MCF 10A (cell line): ENCODE measurements around the gene LACRT. TPM values are rescaled to one million over a fixed set of nuclear protein-coding genes. Genes with fewer than 3 reads are reported as not detected.

Experiments used
- BruUV-seq: library from RNA; stranded (reverse); fragments of 400-500 nt; replicated peaks from 2 replicates; lab custom pipeline; 2021; lab: Mats Ljungman, UMichigan
- CTCF ChIA-PET: fragments of 300-600 bp; sonication (Branson Sonifier 250); formaldehyde crosslinking; extraction: SDS; loops from one replicate; lab custom pipeline; 2021; ENCODE audit warnings: antibody characterized with exemption, inconsistent platforms; lab: Yijun Ruan, JAX
- POLR2A ChIA-PET: fragments of 300-600, 350-650 bp; sonication (Branson Sonifier 250); formaldehyde crosslinking; extraction: SDS; loops from one replicate; lab custom pipeline; 2020; ENCODE audit warnings: antibody characterized with exemption, inconsistent platforms; lab: Yijun Ruan, JAX
- DNase-seq: peaks from one replicate; pipeline ENCODE4 v3.0.0-alpha.2; 2018; ENCODE audit not compliant: unreplicated experiment
- H3K27ac Mint-ChIP-seq: one replicate; pipeline ENCODE4 v1.8.0; 2022; ENCODE audit warnings: mild to moderate bottlenecking, low read depth, mixed read lengths; ENCODE audit not compliant: unreplicated experiment
- H3K27me3 Mint-ChIP-seq: one replicate; pipeline ENCODE4 v1.8.0; 2022; ENCODE audit warnings: mixed read lengths; ENCODE audit not compliant: insufficient read depth, unreplicated experiment
- H3K36me3 Mint-ChIP-seq: one replicate; pipeline ENCODE4 v1.8.0; 2022; ENCODE audit warnings: mild to moderate bottlenecking, moderate library complexity, mixed read lengths; ENCODE audit not compliant: insufficient read depth, unreplicated experiment
- H3K4me1 Mint-ChIP-seq: one replicate; pipeline ENCODE4 v1.8.0; 2022; ENCODE audit warnings: mixed read lengths; ENCODE audit not compliant: insufficient read depth, unreplicated experiment
- H3K4me3 Mint-ChIP-seq: one replicate; pipeline ENCODE4 v1.8.0; 2022; ENCODE audit warnings: mild to moderate bottlenecking, moderate library complexity, mixed read lengths; ENCODE audit not compliant: unreplicated experiment
- H3K9me3 Mint-ChIP-seq: one replicate; pipeline ENCODE4 v1.8.0; 2022; ENCODE audit warnings: mixed read lengths; ENCODE audit not compliant: unreplicated experiment
- CTCF ChIP-seq: fragments of 200-600 bp; IDR thresholded peaks from one replicate; pipeline ENCODE4 v1.8.0; 2022; ENCODE audit warnings: antibody characterized with exemption, mild to moderate bottlenecking; ENCODE audit not compliant: unreplicated experiment
- intact Hi-C: fragments of 100-400 bp; cut with micrococcal nuclease; formaldehyde crosslinking; loops from 2 replicates; pipeline ENCODE4 v1.14.1; 2022
- total RNA-seq: library from RNA; stranded (reverse); gene quantifications from 2 replicates; pipeline ENCODE4 v1.2.3, GENCODE V29; 2022

The LACRT gene
- total RNA-seq, 1 experiment from 2014 or later = not detected

- Mint-ChIP-seq H3K4me3 (no peak overlapping the region), H3K27ac (no peak overlapping the region), H3K36me3 (no peaks in the 10 kb centered on the region), H3K4me1 (no peaks in the 10 kb centered on the region), H3K9me3 (no peaks in the 10 kb centered on the region), H3K27me3 (peaks cover 62% of the 10 kb centered on the region)
- POLR2A ChIA-PET = no interaction called here
- DNase-seq = no peak
- TF ChIP-seq CTCF = no peak
- BruUV-seq = no TSS peak
- intact Hi-C loops = no loop called here
- CTCF ChIA-PET = interaction anchor here (12.4 kb wide), 1 partner anchor 17 kb away, joined by 229 read pairs; no protein-coding TSS in a partner anchor
Observed at GRCh38 chr12:54585243-54585642, 49.5 kb downstream of the LACRT start.

- Mint-ChIP-seq H3K4me3 (no peak overlapping the region), H3K27me3 (peaks cover 55% of the 10 kb centered on the region), H3K4me1 (no peaks in the 10 kb centered on the region), H3K36me3 (no peaks in the 10 kb centered on the region), H3K9me3 (no peaks in the 10 kb centered on the region), H3K27ac (no peak overlapping the region)
- TF ChIP-seq CTCF = no peak
- intact Hi-C loops = no loop called here
- no peak for DNase-seq
- no TSS peak for BruUV-seq
- CTCF ChIA-PET = interaction anchor here (0.6 to 12.4 kb wide), 4 partner anchors 13 to 70 kb away, joined by 3 to 229 read pairs (median 4); no protein-coding TSS in a partner anchor
- POLR2A ChIA-PET = interaction anchor here (0.6 kb wide), 1 partner anchor 95 kb away, joined by 3 read pairs; no protein-coding TSS in a partner anchor
Observed at GRCh38 chr12:54584128-54584527, 50.6 kb downstream of the LACRT start.

GRCh38 chr12:54583726-54584125, 51.0 kb downstream of the LACRT start:
- intact Hi-C loops = no loop called here
- BruUV-seq = no TSS peak
- DNase-seq = no peak
- Mint-ChIP-seq H3K27ac (no peak overlapping the region), H3K36me3 (no peaks in the 10 kb centered on the region), H3K4me1 (no peaks in the 10 kb centered on the region), H3K27me3 (peaks cover 55% of the 10 kb centered on the region), H3K9me3 (no peaks in the 10 kb centered on the region), H3K4me3 (no peak overlapping the region)
- ChIA-PET CTCF (interaction anchor here (0.6 to 12.4 kb wide), 5 partner anchors 10 to 70 kb away, joined by 3 to 229 read pairs (median 5); no protein-coding TSS in a partner anchor), POLR2A (interaction anchor here (0.6 kb wide), 1 partner anchor 95 kb away, joined by 3 read pairs; no protein-coding TSS in a partner anchor)
- TF ChIP-seq CTCF = no peak

GRCh38 chr12:54581412-54581811, 53.3 kb downstream of the LACRT start:
- Mint-ChIP-seq H3K27me3 (peaks cover 58% of the 10 kb centered on the region), H3K27ac (no peak overlapping the region), H3K4me1 (no peaks in the 10 kb centered on the region), H3K36me3 (no peaks in the 10 kb centered on the region), H3K9me3 (no peaks in the 10 kb centered on the region), H3K4me3 (no peak overlapping the region)
- no peak for DNase-seq
- intact Hi-C loops = no loop called here
- no TSS peak for BruUV-seq
- CTCF ChIA-PET = interaction anchor here (0.6 to 12.4 kb wide), 6 partner anchors 11 to 182 kb away, joined by 3 to 229 read pairs (median 18); no protein-coding TSS in a partner anchor
- POLR2A ChIA-PET = interaction anchor here (0.6 kb wide), 1 partner anchor 1135 kb away, joined by 4 read pairs; the partner anchor contains the start of gene BLOC1S1
- no peak for TF ChIP-seq CTCF

Other genes with a start within 250 kb of the LACRT start
- gene ITGA5, start 215.6 kb downstream of the LACRT start, total RNA-seq = 110 and 184 TPM in 2 replicates
- gene GTSF1, start 161.3 kb downstream of the LACRT start, total RNA-seq = not detected in 2 replicates
- not detected in 2 replicates for gene NCKAP1L, start 137.1 kb downstream of the LACRT start, total RNA-seq
- not detected in 2 replicates for gene PDE1B, start 85.3 kb downstream of the LACRT start, total RNA-seq
- gene PPP1R1A, start 46.2 kb downstream of the LACRT start, total RNA-seq = not detected in 2 replicates
- gene DCD, start 13.5 kb upstream of the LACRT start, total RNA-seq = not detected in 2 replicates
- not detected in 2 replicates for gene MUCL1, start 219.6 kb upstream of the LACRT start, total RNA-seq